ENCODE measurements around the gene AHRR. TPM values are rescaled to one million over a fixed set of nuclear protein-coding genes. Genes with fewer than 3 reads are reported as not detected.

AHRR gene
- polyA plus RNA-seq, 3 donors = 0.15 TPM; not detected in 1

DNA sequence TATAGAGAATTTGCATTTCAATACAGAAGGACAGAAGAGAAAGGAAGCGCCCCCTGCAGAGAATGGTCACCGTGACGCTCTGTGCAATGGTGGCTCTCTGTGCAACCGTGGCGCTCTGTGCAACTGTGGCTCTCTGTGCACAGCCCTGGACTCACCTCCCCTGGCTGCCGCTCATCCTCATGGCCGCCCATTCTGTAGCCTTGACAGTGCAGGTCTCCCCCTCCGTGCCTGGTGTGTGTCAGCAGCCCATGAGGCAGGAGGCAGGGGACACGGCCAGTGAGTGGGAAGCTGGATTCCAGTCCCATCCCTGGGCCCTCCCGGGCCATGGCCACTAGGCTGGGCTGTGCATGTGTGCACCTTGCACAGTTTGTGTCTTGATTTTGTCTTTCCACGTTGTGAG lies 133.4 kb downstream of the AHRR start:
- Mint-ChIP-seq H3K4me3 (no peak overlapping the region), H3K4me1 (no peaks in the 10 kb centered on the region), H3K27ac (peak overlapping the region in 1 of 7 donors; percentile 22), H3K27me3 (ENCODE audit: low read depth in 3 of 3) (peaks cover 0 to 1% (median 0%) of the 10 kb centered on the region in 3 donors), H3K36me3 (peaks cover 95 to 100% of the 10 kb centered on the region in 2 donors), H3K9me3 (peaks cover 7 to 14% (median 10%) of the 10 kb centered on the region in 7 donors)
- Histone ChIP-seq H3K9ac (ENCODE audit: insufficient read depth, low read length, poor library complexity, severe bottlenecking) (no peak overlapping the region), H3K27me3 (ENCODE audit: control insufficient read depth in 2 of 2, insufficient read depth in 2 of 2, low read length in 2 of 2) (no peaks in the 10 kb centered on the region), H2AFZ (ENCODE audit: insufficient read depth, low read depth, low read length, poor library complexity, severe bottlenecking) (no peak overlapping the region), H3K79me2 (ENCODE audit: insufficient read depth, low read length) (peaks cover 20% of the 10 kb centered on the region), H3K4me1 (ENCODE audit: control insufficient read depth in 1 of 2, insufficient read depth in 2 of 2, low read length in 2 of 2) (no peaks in the 10 kb centered on the region), H3K9me3 (replicated peaks in 1 of 2; ENCODE audit: control insufficient read depth in 1 of 2, insufficient read depth in 1 of 2, low read length in 2 of 2) (peaks cover 3 to 18% of the 10 kb centered on the region in 2 donors), H3K27ac (ENCODE audit: low read depth in 1 of 2, low read length in 2 of 2) (no peak overlapping the region), H4K20me1 (ENCODE audit: insufficient read depth, low read length) (peaks cover 74% of the 10 kb centered on the region), H3K4me3 (replicated peaks in 1 of 3; ENCODE audit: low read depth in 2 of 3, low read length in 3 of 3) (no peak overlapping the region), H3K36me3 (replicated peaks in 1 of 2; ENCODE audit: control insufficient read depth in 1 of 2, insufficient read depth in 2 of 2, low read length in 2 of 2) (peaks cover 94 to 100% of the 10 kb centered on the region in 2 donors), H3K4me2 (replicated peaks; ENCODE audit: extremely low read depth, low read length, poor library complexity, severe bottlenecking) (no peak overlapping the region)
- TF ChIP-seq, protein P1, sequence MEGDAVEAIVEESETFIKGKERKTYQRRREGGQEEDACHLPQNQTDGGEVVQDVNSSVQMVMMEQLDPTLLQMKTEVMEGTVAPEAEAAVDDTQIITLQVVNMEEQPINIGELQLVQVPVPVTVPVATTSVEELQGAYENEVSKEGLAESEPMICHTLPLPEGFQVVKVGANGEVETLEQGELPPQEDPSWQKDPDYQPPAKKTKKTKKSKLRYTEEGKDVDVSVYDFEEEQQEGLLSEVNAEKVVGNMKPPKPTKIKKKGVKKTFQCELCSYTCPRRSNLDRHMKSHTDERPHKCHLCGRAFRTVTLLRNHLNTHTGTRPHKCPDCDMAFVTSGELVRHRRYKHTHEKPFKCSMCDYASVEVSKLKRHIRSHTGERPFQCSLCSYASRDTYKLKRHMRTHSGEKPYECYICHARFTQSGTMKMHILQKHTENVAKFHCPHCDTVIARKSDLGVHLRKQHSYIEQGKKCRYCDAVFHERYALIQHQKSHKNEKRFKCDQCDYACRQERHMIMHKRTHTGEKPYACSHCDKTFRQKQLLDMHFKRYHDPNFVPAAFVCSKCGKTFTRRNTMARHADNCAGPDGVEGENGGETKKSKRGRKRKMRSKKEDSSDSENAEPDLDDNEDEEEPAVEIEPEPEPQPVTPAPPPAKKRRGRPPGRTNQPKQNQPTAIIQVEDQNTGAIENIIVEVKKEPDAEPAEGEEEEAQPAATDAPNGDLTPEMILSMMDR (IDR thresholded peaks at IDR 0.05) = no peak
- DNase-seq = no peak
- WGBS (ENCODE audit: insufficient coverage) = 100% methylated on average over 9 of the region's 11 CpGs
- intact Hi-C loops (cut with micrococcal nuclease) = no loop called here

DNA sequence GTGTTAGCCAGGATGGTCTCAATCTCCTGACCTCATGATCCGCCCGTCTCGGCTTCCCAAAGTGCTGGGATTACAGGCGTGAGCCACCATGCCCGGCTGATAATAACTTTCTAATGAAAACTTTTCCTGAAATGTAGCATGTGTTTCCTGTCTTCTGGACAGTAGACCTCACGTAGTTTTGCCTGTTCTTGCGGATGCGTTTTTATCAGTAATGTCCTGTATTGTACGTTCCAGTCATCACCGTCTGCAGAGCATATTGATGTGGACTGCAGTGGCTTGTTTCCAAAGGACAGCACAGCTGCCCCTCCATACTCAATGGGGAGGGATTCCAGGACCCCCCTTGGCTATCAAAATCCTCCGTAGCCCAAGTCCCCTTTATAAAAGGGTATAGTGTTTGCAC lies 134.3 kb downstream of the AHRR start:
- no peak overlapping the region for H3K27ac Mint-ChIP-seq
- Histone ChIP-seq H3K9ac (ENCODE audit: insufficient read depth, low read length, poor library complexity, severe bottlenecking) (no peak overlapping the region), H3K27me3 (ENCODE audit: control insufficient read depth in 2 of 2, insufficient read depth in 2 of 2, low read length in 2 of 2) (no peaks in the 10 kb centered on the region), H3K4me1 (ENCODE audit: control insufficient read depth in 1 of 2, insufficient read depth in 2 of 2, low read length in 2 of 2) (no peaks in the 10 kb centered on the region), H2AFZ (ENCODE audit: insufficient read depth, low read depth, low read length, poor library complexity, severe bottlenecking) (no peak overlapping the region), H3K4me2 (replicated peaks; ENCODE audit: extremely low read depth, low read length, poor library complexity, severe bottlenecking) (no peak overlapping the region), H3K9me3 (replicated peaks in 1 of 2; ENCODE audit: control insufficient read depth in 1 of 2, insufficient read depth in 1 of 2, low read length in 2 of 2) (peaks cover 3 to 18% of the 10 kb centered on the region in 2 donors), H4K20me1 (ENCODE audit: insufficient read depth, low read length) (peaks cover 68% of the 10 kb centered on the region), H3K4me3 (replicated peaks in 1 of 3; ENCODE audit: low read depth in 2 of 3, low read length in 3 of 3) (no peak overlapping the region), H3K27ac (ENCODE audit: low read depth in 1 of 2, low read length in 2 of 2) (no peak overlapping the region), H3K36me3 (replicated peaks in 1 of 2; ENCODE audit: control insufficient read depth in 1 of 2, insufficient read depth in 2 of 2, low read length in 2 of 2) (peaks cover 94 to 100% of the 10 kb centered on the region in 2 donors), H3K79me2 (ENCODE audit: insufficient read depth, low read length) (peaks cover 20% of the 10 kb centered on the region)
- TF ChIP-seq, protein P1 (IDR thresholded peaks at IDR 0.05) = no peak
- no peak overlapping the region for H3K4me3 Mint-ChIP-seq
- H3K9me3 Mint-ChIP-seq = peaks cover 7 to 12% (median 9%) of the 10 kb centered on the region in 7 donors
- H3K36me3 Mint-ChIP-seq = peaks cover 95 to 100% of the 10 kb centered on the region in 2 donors
- intact Hi-C loops (cut with micrococcal nuclease) = no loop called here
- H3K27me3 Mint-ChIP-seq (ENCODE audit: low read depth in 3 of 3) = peaks cover 0 to 1% (median 0%) of the 10 kb centered on the region in 3 donors
- WGBS (ENCODE audit: insufficient coverage) = 97% methylated on average over 7 of the region's 11 CpGs
- H3K4me1 Mint-ChIP-seq = no peaks in the 10 kb centered on the region
- DNase-seq = no peak
